Keratinocyte (primary cell): ENCODE measurements around the gene CALCB. TPM values are rescaled to one million over a fixed set of nuclear protein-coding genes. Genes with fewer than 3 reads are reported as not detected.

Source experiments
- DNase-seq: peaks from one replicate; pipeline ENCODE4 v3.0.0-alpha.2; 2011; ENCODE audit warnings: low read depth, missing footprints, low spot score
- FAIRE-seq: peaks from 2 replicates; lab custom pipeline; 2011; peaks lifted over from hg19 to GRCh38; lab: Jason Lieb, UNC
- H2AFZ ChIP-seq: 2 replicates; pipeline ENCODE4 v1.6.0; 2012; ENCODE audit warnings: low read length, control low read depth, inconsistent platforms; ENCODE audit not compliant: control insufficient read depth
- H3K27ac ChIP-seq: 2 replicates; pipeline ENCODE4 v1.5.1; 2011; ENCODE audit warnings: low read length; ENCODE audit not compliant: control insufficient read depth, insufficient read depth
- H3K27me3 ChIP-seq: 3 replicates; pipeline ENCODE4 v1.6.0; 2011; ENCODE audit warnings: low read length; ENCODE audit not compliant: control insufficient read depth, insufficient read depth; ENCODE audit errors: extremely low read depth
- H3K36me3 ChIP-seq, 2 experiments: 2 replicates in 1 of 2; 3 replicates in 1 of 2; pipeline ENCODE4 v1.5.1; 2011; ENCODE audit warnings: low read length in 2 of 2, mild to moderate bottlenecking in 1 of 2; ENCODE audit not compliant: control insufficient read depth in 2 of 2, insufficient read depth in 2 of 2; ENCODE audit errors: extremely low read depth in 1 of 2
- H3K4me1 ChIP-seq: 3 replicates; pipeline ENCODE4 v1.5.1; 2011; ENCODE audit warnings: low read length; ENCODE audit not compliant: control insufficient read depth, insufficient read depth; ENCODE audit errors: extremely low read depth
- H3K4me2 ChIP-seq: 3 replicates; pipeline ENCODE4 v1.6.0; 2011; ENCODE audit warnings: low read depth, low read length; ENCODE audit not compliant: control insufficient read depth, insufficient read depth; ENCODE audit errors: extremely low read depth
- H3K4me3 ChIP-seq, 3 experiments: fragments of 200-600 bp in 1 of 3; sonication (generic) in 1 of 3; 2 replicates in 2 of 3; 3 replicates in 1 of 3; pipeline ENCODE4 v1.5.1; 2011 to 2016; ENCODE audit warnings: low read length in 3 of 3, mild to moderate bottlenecking in 3 of 3, control low read depth in 2 of 3, inconsistent platforms in 1 of 3, low read depth in 1 of 3, mixed read lengths in 1 of 3, mixed run types in 1 of 3, moderate library complexity in 1 of 3; ENCODE audit not compliant: control insufficient read depth in 2 of 3, insufficient read depth in 2 of 3; ENCODE audit errors: extremely low read depth in 1 of 3
- H3K79me2 ChIP-seq: 2 replicates; pipeline ENCODE4 v1.6.0; 2012; ENCODE audit warnings: low read length; ENCODE audit not compliant: control insufficient read depth, insufficient read depth
- H3K9ac ChIP-seq: 3 replicates; pipeline ENCODE4 v1.6.0; 2011; ENCODE audit warnings: low read length; ENCODE audit not compliant: control insufficient read depth, insufficient read depth; ENCODE audit errors: extremely low read depth
- H3K9me1 ChIP-seq: 3 replicates; pipeline ENCODE4 v1.6.0; 2011; ENCODE audit warnings: low read length; ENCODE audit not compliant: control insufficient read depth, insufficient read depth; ENCODE audit errors: extremely low read depth
- H3K9me3 ChIP-seq: 2 replicates; pipeline ENCODE4 v1.5.1; 2012; ENCODE audit warnings: low read depth, low read length; ENCODE audit not compliant: control insufficient read depth
- H4K20me1 ChIP-seq: 3 replicates; pipeline ENCODE4 v1.6.0; 2011; ENCODE audit warnings: low read length; ENCODE audit not compliant: control insufficient read depth, insufficient read depth; ENCODE audit errors: extremely low read depth
- CTCF ChIP-seq, 3 experiments: IDR thresholded peaks in 1 of 3; conservative IDR thresholded peaks in 1 of 3; optimal IDR thresholded peaks in 1 of 3; 2 replicates in 2 of 3; 3 replicates in 1 of 3; pipeline versions ENCODE3 to v1.5.1; 2011; ENCODE audit warnings: low read length in 3 of 3, mild to moderate bottlenecking in 3 of 3, moderate library complexity in 2 of 3, control low read depth in 1 of 3, inconsistent platforms in 1 of 3; ENCODE audit not compliant: insufficient read depth in 2 of 3; ENCODE audit errors: extremely low read depth in 1 of 3
- EZH2 ChIP-seq: IDR thresholded peaks from one replicate; pipeline ENCODE4 v1.6.1; 2012; ENCODE audit warnings: inconsistent platforms, mild to moderate bottlenecking, low read length, moderate library complexity
- dilution Hi-C: fragments of 300-500 bp; cut with MboI; formaldehyde crosslinking; loops from one replicate; pipeline ENCODE4 v1.7.0; 2020; ENCODE audit warnings: low sequenced_read_pairs; ENCODE audit not compliant: extremely low pct_ligation_motif_present
- polyA plus RNA-seq, 5 experiments: library from polyadenylated mRNA; depleted of rRNA in 3 of 5; stranded (reverse) in 3 of 5; stranded (forward) in 1 of 5; unstranded in 1 of 5; fragments of >200 nt; gene quantifications; 1 replicate in 1 of 5; 2 replicates in 3 of 5; 3 replicates in 1 of 5; pipeline versions ENCODE4 v1.2.1 to v1.2.3, GENCODE V29; 2011 to 2012; ENCODE audit warnings: missing spikeins in 2 of 5, low read depth in 1 of 5, low replicate concordance in 1 of 5

Gene CALCB
- polyA plus RNA-seq, 1 donor (not counting 4 experiments of a cell fraction or from before 2014, with no cell fraction given): not detected

- dilution Hi-C loops: no loop called here
- H3K27me3 ChIP-seq: peaks cover 6% of the 10 kb centered on the region
- TF ChIP-seq CTCF (optimal IDR thresholded peaks at IDR 0.05 in 1 of 3, IDR thresholded peaks at IDR 0.05 in 1 of 3, conservative IDR thresholded peaks at IDR 0.05 in 1 of 3; ENCODE audit: extremely low read depth in 1 of 3, insufficient read depth in 2 of 3, low read length in 3 of 3) (peak; percentile 19 to 60 (median 25)), EZH2 (no peak)
- no peaks in the 10 kb centered on the region for H3K9me3 ChIP-seq
- DNase-seq (no peak), FAIRE-seq (no peak)
- no peak overlapping the region for H3K27ac ChIP-seq
- no peak overlapping the region for H3K4me3 ChIP-seq
- H3K4me1 ChIP-seq: no peaks in the 10 kb centered on the region
- H3K79me2 ChIP-seq: no peaks in the 10 kb centered on the region
- H4K20me1 ChIP-seq: no peaks in the 10 kb centered on the region
- no peaks in the 10 kb centered on the region for H3K9me1 ChIP-seq
- H3K36me3 ChIP-seq: no peaks in the 10 kb centered on the region
- H2AFZ ChIP-seq: no peak overlapping the region
- no peak overlapping the region for H3K4me2 ChIP-seq
- H3K9ac ChIP-seq: no peak overlapping the region
These were observed 34.4 kb upstream of the CALCB start for GRCh38 chr11:15038963-15039362.

- H3K9me3 ChIP-seq: no peaks in the 10 kb centered on the region
- no peaks in the 10 kb centered on the region for H3K9me1 ChIP-seq
- DNase-seq (no peak), FAIRE-seq (no peak)
- H3K4me1 ChIP-seq: no peaks in the 10 kb centered on the region
- H3K36me3 ChIP-seq: no peaks in the 10 kb centered on the region
- no peaks in the 10 kb centered on the region for H3K79me2 ChIP-seq
- TF ChIP-seq CTCF (optimal IDR thresholded peaks at IDR 0.05 in 1 of 3, IDR thresholded peaks at IDR 0.05 in 1 of 3, conservative IDR thresholded peaks at IDR 0.05 in 1 of 3; ENCODE audit: extremely low read depth in 1 of 3, insufficient read depth in 2 of 3, low read length in 3 of 3) (no peak), EZH2 (no peak)
- H4K20me1 ChIP-seq: no peaks in the 10 kb centered on the region
- H3K4me2 ChIP-seq: no peak overlapping the region
- H3K27me3 ChIP-seq: no peaks in the 10 kb centered on the region
- no peak overlapping the region for H3K27ac ChIP-seq
- dilution Hi-C loops: no loop called here
- H3K4me3 ChIP-seq: no peak overlapping the region
- H2AFZ ChIP-seq: no peak overlapping the region
- H3K9ac ChIP-seq: no peak overlapping the region
These were observed 28.2 kb upstream of the CALCB start for GRCh38 chr11:15045209-15045608.
